ENCODE data around the gene ZRANB1. TPM values are rescaled to one million over a fixed set of nuclear protein-coding genes. Genes with fewer than 3 reads are reported as not detected.

Gene ZRANB1
- total RNA-seq, 1 donor from 2014 or later: 29.5 TPM

- Histone ChIP-seq H3K4me3 (ENCODE audit: low read depth, low read length) (no peak overlapping the region), H3K27me3 (ENCODE audit: control insufficient read depth, insufficient read depth, low read length) (no peaks in the 10 kb centered on the region), H3K36me3 (ENCODE audit: control insufficient read depth, insufficient read depth, low read length) (no peaks in the 10 kb centered on the region)
- TF ChIP-seq CTCF (IDR thresholded peaks at IDR 0.05; ENCODE audit: insufficient read depth, low read length, severe bottlenecking): no peak
- DNase-seq (ENCODE audit: low read depth) (no peak), FAIRE-seq (no peak)
These were observed 7.6 kb downstream of the ZRANB1 start for GRCh38 chr10:124949543-124949942.

- no peak for FAIRE-seq
- no peaks in the 10 kb centered on the region for H3K36me3 ChIP-seq (ENCODE audit: control insufficient read depth, insufficient read depth, low read length)
- DNase-seq (ENCODE audit: low read depth): no peak
- H3K4me3 ChIP-seq (ENCODE audit: low read depth, low read length): no peak overlapping the region
- H3K27me3 ChIP-seq (ENCODE audit: control insufficient read depth, insufficient read depth, low read length): no peaks in the 10 kb centered on the region
- no peak for TF ChIP-seq CTCF (IDR thresholded peaks at IDR 0.05; ENCODE audit: insufficient read depth, low read length, severe bottlenecking)
These were observed 10.2 kb downstream of the ZRANB1 start for GRCh38 chr10:124952123-124952522.

- TF ChIP-seq CTCF (IDR thresholded peaks at IDR 0.05; ENCODE audit: insufficient read depth, low read length, severe bottlenecking): no peak
- FAIRE-seq (no peak), DNase-seq (ENCODE audit: low read depth) (no peak)
- H3K27me3 ChIP-seq (ENCODE audit: control insufficient read depth, insufficient read depth, low read length): no peaks in the 10 kb centered on the region
- no peaks in the 10 kb centered on the region for H3K36me3 ChIP-seq (ENCODE audit: control insufficient read depth, insufficient read depth, low read length)
- H3K4me3 ChIP-seq (ENCODE audit: low read depth, low read length): no peak overlapping the region
These were observed 11.5 kb downstream of the ZRANB1 start for GRCh38 chr10:124953421-124953820.

- Histone ChIP-seq H3K27me3 (ENCODE audit: control insufficient read depth, insufficient read depth, low read length) (no peaks in the 10 kb centered on the region), H3K4me3 (ENCODE audit: low read depth, low read length) (no peak overlapping the region), H3K36me3 (ENCODE audit: control insufficient read depth, insufficient read depth, low read length) (no peaks in the 10 kb centered on the region)
- DNase-seq (ENCODE audit: low read depth): no peak
- TF ChIP-seq CTCF (IDR thresholded peaks at IDR 0.05; ENCODE audit: insufficient read depth, low read length, severe bottlenecking): no peak
- no peak for FAIRE-seq
These were observed 13.3 kb downstream of the ZRANB1 start for GRCh38 chr10:124955243-124955642.

GRCh38 chr10:124955868-124956267, 13.9 kb downstream of the ZRANB1 start:
- Histone ChIP-seq H3K36me3 (ENCODE audit: control insufficient read depth, insufficient read depth, low read length) (no peaks in the 10 kb centered on the region), H3K27me3 (ENCODE audit: control insufficient read depth, insufficient read depth, low read length) (no peaks in the 10 kb centered on the region), H3K4me3 (ENCODE audit: low read depth, low read length) (no peak overlapping the region)
- FAIRE-seq (no peak), DNase-seq (ENCODE audit: low read depth) (no peak)
- TF ChIP-seq CTCF (IDR thresholded peaks at IDR 0.05; ENCODE audit: insufficient read depth, low read length, severe bottlenecking): no peak

- DNase-seq (ENCODE audit: low read depth) (no peak), FAIRE-seq (no peak)
- Histone ChIP-seq H3K4me3 (ENCODE audit: low read depth, low read length) (no peak overlapping the region), H3K27me3 (ENCODE audit: control insufficient read depth, insufficient read depth, low read length) (no peaks in the 10 kb centered on the region), H3K36me3 (ENCODE audit: control insufficient read depth, insufficient read depth, low read length) (no peaks in the 10 kb centered on the region)
- no peak for TF ChIP-seq CTCF (IDR thresholded peaks at IDR 0.05; ENCODE audit: insufficient read depth, low read length, severe bottlenecking)
These were observed 14.8 kb downstream of the ZRANB1 start for GRCh38 chr10:124956764-124957163.

All from bronchial epithelial cell (primary cell).